HepG2 (cell line): ENCODE measurements around the gene MEGF11.

ENCODE experiments used
- CTCF ChIP-seq: sonication (generic); formaldehyde crosslinking; IDR thresholded peaks from 2 replicates; pipeline ENCODE4 v1.5.0; 2020; ENCODE audit warnings: mild to moderate bottlenecking, missing genetic modification reagents, moderate library complexity
- KDM2A ChIP-seq: sonication (generic); formaldehyde crosslinking; IDR thresholded peaks from 2 replicates; pipeline ENCODE4 v1.4.0; 2020; ENCODE audit warnings: low read depth, missing genetic modification reagents, borderline replicate concordance
- MAX ChIP-seq: IDR thresholded peaks from 2 replicates; pipeline ENCODE4 v1.6.1; 2012; ENCODE audit warnings: inconsistent platforms
- PATZ1 ChIP-seq: sonication (generic); formaldehyde crosslinking; IDR thresholded peaks from 2 replicates; pipeline ENCODE4 v1.4.0; 2020; ENCODE audit warnings: missing genetic modification reagents
- THRA ChIP-seq: sonication (generic); formaldehyde crosslinking; IDR thresholded peaks from 2 replicates; pipeline ENCODE4 v1.4.0; 2020; ENCODE audit warnings: missing genetic modification reagents, borderline replicate concordance
- ZNF274 ChIP-seq: sonication (generic); formaldehyde crosslinking; IDR thresholded peaks from 2 replicates; pipeline ENCODE4 v1.5.1; 2020; ENCODE audit warnings: mild to moderate bottlenecking, missing genetic modification reagents
- ZSCAN12 ChIP-seq: sonication (generic); formaldehyde crosslinking; IDR thresholded peaks from 2 replicates; pipeline ENCODE4 v1.9.0; 2021; ENCODE audit warnings: mild to moderate bottlenecking, missing genetic modification reagents

GRCh38 chr15:65863106-65863505, 390.4 kb downstream of the MEGF11 start:
- TF ChIP-seq ZSCAN12 (no peak), KDM2A (no peak), CTCF (CRISPR knock-in tag) (no peak), PATZ1 (CRISPR knock-in tag) (no peak), THRA (no peak), MAX (no peak), ZNF274 (CRISPR knock-in tag) (no peak)
